Stimulated activated CD8-positive, alpha-beta memory T cell treated with anti-CD3 and anti-CD28 coated beads, Interleukin-15, amount 100 ng/mL, for 1 hour (primary cell): ENCODE measurements around the gene PTPRN.
"Not testable (repeated sequence)": the region's sequence is repeated elsewhere in the genome, so short reads cannot be mapped to it uniquely, and the experiment has no call there.

ENCODE experiments used
- DNase-seq: peaks from one replicate; pipeline ENCODE4 v3.0.0-alpha.2; 2020; ENCODE audit warnings: low read depth

The PTPRN gene

DNA sequence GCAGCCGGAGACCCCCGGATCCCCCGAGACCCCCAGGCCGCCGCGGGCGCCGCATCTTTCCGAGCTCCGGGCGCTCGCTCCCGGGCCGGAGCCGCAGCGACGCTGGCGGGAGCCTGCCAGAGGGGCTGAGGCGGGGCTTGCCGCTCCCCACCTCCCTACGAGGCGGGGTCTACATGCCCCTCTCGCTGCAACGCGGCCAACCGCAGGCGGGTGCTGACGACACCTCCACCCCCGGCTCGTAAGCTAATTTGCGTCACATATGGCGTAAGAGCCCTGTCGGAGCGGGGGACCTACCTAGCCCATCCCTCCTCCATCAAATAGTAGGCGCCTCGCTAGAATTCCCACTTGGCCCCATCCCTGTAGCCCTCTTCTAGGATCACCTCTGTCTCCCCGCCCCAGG, at the start of gene PTPRN:
Gene PTPRN, minus strand, starts transcription at position 124 of the 400 bp plus-strand sequence. Its CDS starts 69 bp downstream, at position 55.
- DNase-seq: no peak

DNA sequence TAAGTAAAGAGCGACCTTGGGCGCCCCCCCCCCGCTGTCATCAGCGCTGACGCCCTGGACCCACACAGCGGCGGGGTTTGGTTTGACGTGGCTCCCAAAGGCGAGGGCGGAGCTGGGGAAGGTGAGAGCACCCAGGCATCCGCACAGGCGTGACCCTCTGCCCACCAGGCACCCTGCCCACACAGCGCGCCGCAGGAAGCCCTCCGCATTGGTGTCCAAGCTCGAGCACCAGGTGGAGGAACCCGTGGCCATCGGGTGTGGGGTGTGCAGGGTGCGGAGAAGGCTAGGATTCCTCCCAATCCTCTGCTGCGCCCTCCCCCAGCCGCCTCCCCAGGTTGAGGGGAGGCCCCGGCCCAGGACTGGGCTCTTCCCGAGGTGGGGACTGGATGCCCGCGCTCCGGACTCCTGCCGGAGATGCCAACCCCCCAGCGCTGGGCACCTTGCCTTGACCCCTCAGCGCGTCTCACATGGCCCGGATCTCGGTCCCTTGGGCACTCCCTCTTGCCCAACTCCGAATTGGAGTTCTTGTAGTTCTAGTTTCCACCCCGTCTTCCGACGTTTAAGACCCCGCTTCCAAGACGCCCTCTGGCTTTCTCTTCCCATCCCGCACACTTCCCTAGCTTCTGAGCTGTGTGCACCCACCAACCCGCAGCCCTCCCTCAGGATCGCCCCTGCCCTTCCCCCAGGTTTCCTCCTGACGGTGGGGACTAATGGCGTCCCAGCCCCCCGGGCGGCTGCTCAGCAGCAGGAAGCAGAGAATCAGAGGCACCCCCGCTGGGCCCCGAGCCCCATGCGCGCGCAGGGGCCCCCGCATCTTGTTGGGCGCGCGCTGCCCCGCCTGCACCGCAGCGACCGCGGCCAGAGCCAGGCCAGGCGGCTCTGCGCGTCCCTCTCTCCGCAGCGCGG, 49.2 kb upstream of the PTPRN start:
- DNase-seq: no peak

DNA sequence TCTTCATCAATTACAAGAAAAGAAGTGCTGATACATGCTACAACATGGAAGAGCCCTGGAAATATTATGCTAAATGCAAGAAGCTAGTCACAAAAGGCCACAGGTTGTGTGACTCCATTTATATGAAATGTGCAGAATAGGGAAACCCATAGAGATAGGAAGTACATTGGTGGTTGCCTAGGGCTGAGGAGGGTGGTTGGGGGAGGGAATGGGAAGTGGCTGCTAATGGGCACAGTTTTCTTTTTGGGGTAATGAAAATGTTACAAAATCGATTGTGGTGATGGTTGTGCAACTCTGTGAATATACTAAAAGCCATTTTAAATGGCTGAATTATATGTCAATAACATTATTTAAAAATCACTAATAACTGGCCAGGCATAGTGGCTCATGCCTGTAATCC, 47.6 kb upstream of the PTPRN start:
- no peak for DNase-seq

DNA sequence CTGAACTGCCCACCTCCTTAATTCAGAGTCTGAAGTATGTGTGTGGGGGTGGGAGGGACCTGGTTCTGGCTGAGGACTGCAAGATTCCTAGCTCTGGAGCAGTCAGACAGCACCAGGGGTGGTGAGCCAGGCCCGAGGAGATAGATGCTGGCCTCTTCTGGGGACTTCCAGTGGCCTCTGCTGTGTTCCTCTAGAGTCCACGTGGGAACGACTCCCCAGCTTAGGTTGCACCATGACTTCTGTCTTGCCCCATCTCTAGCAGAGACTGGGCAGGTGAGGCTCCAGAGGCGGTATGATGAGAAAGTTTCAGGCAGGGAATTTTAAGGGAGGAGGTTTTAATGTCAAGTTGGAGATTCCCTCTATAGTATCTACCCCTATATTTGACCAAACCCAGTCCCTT, 45.4 kb upstream of the PTPRN start:
- DNase-seq: no peak

DNA sequence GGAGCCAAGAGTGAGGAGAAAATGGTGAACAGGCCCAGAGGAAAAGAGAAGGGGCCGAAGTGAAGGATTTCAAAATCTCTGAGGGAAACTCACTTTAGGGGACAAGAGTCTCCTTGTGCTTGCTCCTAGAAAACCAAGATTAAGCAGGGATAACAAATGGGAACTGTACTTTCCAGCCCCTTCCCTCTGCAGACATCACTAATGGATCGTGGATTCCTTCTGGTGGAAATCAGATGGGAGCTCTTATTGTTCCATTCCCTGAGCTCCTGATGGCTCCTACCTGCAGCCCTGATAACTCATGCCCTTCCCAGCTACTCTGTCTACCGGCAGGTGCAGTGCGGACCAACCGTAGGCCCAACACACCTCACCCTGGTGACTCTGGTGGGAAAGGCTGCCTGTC, 43.9 kb upstream of the PTPRN start:
- DNase-seq: no peak

DNA sequence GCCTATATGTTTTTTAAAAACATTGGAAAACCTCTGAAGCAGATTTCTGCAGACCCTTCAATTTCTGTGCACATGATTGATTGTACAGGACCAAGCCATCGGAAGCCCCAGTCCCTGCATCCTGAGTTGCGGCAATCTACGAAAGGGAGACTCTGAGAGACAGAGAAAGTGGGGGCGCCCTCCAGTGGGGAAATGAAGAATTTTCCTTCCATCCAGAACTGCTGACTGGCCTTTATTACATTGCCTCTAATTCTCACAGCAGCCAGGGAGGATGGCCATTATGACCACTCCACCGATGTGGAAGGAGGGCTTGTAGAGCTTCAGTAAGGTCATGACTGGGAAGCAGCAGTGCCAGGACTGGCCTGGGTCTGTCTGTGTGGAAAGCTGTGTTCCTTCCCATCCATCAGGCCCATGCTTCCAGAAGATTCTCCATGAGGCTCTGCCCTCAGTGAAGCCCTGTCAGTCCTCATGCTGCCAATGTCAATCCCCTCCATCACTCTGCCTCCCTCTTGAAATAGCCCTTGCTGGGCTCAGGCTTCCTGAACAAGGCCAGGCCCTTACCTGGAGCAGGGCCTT, 43.3 kb upstream of the PTPRN start:
- peak; percentile 41 for DNase-seq

DNA sequence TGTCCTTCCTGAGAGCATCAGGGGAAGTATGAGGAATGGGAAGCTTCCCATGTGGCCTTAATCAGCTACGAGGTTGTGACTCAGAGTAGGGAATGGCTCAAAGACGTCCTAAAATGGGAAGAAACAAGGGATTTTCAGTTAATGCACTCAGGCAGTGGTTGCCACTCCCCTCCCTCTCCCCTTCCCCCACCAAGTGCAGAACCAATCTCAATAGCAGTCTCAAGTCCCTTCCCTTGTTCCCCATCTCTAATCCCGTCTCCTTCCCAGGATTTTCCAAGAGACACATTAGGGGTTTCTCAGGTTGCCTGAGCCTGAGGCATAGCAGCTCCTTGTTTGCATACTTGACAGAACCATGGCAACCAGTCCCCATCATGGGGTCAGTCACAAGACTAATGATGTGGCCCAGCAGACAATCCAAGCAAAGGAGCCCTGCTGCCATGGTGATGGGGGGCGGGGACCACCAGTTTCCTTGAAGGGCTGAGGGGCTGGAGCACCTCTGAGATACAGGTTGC, 41.6 kb upstream of the PTPRN start:
- no peak for DNase-seq

DNA sequence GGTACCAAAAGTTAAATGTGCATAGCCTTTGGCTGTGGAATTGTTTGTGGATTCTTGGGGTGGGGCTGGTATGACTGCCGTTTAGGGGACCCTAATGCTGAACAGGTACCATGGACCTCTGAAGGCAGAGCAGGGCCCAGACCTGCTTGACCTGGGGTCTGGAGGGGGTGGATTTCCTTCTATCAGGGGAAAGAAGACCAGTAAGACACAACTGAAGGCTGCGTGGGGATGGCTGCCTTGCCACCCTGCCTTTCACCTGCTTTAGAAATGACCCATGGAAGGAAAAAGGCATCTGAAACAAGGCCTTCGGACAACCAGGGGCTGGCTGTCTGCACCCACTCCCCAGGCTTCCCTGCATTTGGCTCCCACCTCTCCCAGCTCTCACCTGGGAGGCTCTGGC, 41.0 kb upstream of the PTPRN start:
- DNase-seq: no peak

DNA sequence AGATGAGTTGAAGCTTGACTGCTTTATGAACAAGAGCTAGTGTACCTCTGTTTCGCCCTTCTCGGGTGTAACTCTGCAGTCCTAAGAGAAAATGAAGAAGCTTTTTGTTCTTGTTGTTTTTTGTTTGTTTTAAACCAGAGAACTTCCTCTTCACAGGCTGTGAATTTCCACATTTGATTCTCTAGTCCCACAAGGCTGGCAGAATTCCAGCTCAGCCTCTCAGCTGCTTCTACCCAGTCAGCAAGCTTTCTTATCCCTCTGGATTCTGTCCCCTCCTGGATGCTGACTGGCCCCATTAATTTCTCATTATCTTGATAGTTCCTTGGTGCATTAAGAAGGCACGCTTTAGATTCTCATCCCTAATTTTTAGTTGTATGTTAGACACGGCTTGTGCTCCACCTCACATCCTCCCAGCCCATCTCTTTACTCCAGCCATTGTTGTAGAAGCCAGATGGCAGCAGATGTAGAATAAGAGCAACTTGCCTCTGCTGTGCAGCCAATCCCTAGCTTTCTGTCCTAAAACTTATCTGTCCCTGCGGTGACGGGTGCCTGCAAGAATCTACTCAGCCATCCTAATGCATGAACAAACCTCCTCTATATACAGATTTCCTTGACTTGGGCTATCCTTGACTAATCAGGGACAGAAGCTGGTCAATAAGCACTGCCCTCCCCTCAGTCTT, 35.7 kb upstream of the PTPRN start:
- DNase-seq: no peak

DNA sequence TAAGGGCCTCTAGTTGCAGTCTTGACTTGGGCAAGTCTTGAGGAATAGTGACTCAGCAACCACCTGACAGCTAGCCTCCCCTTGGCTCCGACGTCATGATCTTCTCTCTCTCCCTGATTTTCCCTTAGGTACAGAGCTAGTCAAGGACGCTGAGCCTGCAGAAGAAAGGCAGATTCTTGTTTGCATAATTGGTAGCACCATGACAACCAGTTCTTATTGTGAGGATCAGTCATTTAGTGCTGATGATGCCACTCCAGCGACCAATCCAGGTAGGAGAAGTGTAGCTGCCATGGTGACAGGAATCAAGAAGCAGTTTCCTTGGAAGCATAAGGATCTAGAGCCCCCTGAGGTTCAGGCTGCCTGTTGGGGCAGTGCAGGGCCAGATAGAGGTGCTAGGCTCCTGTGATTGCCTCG, 26.2 kb upstream of the PTPRN start:
- DNase-seq: no peak

DNA sequence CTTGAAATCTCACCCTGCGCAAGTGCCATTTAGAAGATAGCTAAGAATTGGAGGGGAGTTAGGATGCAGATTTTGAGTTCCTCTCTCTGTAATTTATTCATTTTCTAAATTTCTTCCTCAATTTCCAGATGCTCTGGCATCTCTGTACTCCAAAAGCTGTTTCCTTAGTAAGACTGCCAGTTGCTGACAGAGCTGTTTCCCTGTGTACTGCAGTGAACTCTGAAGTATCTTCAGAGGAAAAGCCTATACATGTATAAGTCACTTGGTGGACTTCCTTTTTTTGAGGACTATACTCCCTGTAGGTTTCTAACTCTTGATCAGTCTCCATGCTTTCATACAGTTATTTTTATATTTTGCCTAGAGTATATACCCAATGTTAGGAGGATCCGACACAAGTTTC, 24.9 kb upstream of the PTPRN start:
- DNase-seq: no peak

DNA sequence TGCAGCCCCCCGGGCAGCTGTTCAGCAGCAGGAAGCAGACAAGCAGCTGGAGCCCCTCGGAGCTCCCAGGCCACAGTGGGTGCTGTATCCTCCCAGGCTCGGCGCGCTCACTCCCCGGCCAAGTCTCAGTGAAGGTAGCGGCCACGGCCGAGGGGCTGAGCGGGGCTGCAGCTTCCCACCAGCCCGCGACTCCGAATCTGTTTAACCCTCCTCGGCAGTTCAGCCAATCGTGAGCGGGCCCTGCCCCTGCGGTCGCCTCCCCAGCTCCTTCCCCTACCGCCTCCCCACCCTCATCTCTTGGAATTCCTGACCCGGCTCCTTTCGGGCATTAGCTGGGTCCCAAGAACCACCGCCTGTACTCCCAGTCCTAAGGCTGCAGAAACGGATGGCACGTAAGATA, 23.3 kb upstream of the PTPRN start, which contains the start of gene RESP18:
Gene RESP18, minus strand, starts transcription at position 203 of the 400 bp plus-strand sequence.
- no peak for DNase-seq

DNA sequence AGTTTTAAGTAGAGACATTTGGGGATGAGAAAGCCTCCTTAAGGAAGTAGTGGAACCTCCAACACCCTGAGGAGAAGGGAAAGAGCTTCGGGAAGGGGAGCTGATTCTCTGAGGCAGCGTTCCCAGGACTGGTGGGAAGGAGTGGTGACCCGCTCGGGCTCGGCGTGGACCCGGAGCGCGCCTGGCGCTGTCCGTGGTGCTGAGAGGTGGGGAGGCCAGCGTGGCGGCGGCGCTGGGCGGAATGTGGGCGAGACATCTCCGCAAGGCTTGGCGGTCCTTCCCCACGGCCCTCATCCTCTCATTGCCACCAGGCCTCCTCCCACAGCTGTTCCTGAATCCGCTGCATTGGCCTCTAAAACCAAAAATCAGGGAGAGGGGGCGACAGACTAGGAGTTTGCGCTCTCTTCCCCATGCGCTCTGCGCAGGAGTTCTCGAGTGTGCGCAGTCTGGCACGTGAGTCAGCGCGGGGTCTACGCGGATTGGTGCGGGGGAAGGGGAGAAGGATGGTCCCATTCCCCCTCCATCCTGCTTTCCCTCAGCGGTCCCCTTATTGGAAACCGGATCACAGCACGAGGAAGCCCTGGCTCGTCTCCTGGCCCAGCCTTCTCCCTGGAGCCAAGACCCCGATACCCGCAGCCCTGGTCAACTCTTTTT, 22.5 kb upstream of the PTPRN start:
- no peak for DNase-seq

DNA sequence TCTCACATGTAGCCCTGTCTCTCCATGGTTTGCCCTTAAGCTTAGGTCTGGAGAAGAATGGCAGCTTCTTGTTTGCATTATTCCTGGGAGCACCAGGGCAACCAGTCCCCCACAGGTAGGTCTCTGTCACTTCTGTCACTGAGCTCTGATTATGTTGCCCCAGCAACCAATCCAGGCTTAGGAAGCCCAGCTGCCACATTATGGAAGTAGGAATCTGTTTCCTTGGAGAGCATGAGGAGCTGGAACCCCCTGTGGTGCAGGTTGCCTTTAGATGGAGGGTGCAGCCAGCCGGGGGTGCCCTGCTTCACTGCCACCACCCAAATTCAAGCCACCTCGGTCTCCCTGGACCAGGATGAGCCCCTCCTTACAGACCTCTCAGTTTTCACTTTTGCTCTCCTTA, 18.5 kb upstream of the PTPRN start:
- DNase-seq: no peak

DNA sequence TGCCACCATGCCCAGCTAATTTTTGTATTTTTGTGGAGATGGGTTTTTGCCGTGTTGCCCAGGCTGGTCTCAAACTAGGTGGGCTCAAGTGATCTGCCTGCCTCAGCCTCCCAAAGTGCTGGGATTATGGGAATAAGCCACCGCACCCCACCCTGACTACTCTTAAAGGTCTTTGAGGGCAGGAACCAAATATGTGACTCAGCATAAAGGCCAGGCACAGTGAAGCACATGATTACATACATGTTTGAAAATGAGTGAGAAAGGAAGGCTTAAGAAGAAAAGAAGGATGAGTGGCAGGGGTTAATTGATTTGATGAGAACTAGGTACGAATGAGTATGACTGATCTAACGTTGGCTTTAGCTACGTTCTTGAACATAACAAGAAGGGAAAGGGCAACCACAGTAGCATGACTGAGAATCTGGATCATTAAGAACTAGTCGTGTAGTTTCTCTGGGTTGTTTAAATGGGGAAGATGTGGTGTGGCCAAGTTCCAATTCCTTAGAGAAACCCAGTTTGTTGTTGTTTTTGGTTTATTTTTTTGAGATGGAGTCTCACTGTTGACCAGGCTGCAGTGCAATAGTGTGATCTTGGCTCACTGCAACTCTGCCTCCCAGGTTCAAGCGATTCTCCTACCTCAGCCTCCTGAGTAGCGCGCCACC, 16.6 kb upstream of the PTPRN start:
- DNase-seq: no peak

DNA sequence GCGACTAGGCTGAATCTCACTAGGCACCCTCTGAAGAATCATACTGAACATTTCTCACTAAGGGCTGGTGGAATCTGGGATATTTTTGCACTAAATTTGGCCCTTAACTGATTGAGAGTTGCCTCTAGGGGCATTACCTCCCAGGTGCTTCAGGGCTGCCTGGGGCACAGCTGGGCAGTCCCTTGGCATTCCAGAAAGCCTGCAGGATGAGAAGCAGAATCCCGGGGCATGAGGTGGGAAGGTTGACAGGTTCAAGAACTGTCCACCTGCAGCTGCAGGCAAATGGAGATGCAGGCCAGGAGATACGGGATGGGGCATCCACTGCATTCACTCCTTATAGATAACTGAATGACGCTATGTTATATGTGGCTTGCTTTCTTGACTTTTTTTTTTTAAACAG, 15.9 kb upstream of the PTPRN start:
- DNase-seq: no peak

DNA sequence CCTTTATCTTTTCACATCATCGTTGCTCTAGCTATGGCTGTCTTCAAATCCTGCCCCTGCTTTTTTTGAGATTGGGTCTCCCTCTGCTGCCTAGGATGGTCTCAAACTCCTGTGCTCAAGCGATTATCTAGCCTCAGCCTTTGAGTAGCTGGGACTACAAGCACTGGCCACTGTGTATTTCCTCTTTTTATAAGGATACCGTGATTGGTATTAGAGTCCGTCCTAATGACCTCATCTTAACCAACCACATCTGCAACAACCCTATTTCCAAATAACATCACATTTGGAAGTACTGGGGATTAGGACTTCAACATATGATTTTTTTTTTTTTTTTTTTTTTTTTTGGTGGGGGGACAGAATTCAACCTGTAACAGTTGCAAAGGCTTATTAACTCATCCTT, 14.2 kb upstream of the PTPRN start:
- no peak for DNase-seq

DNA sequence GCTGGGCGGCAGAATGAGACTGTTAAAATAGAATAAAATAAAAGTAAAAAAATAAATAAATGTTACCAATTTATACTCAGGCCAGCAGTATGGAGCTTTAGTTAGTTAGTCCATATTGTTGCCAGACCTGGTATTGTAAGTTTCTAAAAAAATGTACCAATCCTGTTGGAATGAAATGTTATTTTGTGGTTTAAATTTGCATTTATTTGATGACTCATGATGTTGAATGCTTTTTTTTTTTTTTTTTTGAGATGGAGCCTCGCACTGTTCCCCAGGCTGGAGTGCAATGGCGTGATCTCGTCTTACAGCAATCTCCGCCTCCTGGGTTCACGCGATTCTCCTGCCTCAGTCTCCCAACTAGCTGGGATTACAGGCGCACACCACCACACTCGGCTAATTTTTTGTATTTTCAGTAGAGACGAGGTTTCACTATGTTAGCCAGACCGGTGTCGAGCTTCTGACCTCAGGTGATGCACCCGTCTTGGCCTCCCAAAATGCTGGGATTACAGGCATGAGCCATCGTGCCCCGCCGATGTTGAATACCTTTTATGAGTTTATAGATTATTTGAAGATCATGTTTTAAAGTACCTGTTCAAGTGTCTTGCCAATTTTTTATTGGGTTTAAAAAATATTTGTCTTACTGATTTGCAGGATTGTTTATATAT, 5.7 kb upstream of the PTPRN start:
- DNase-seq: no peak

DNA sequence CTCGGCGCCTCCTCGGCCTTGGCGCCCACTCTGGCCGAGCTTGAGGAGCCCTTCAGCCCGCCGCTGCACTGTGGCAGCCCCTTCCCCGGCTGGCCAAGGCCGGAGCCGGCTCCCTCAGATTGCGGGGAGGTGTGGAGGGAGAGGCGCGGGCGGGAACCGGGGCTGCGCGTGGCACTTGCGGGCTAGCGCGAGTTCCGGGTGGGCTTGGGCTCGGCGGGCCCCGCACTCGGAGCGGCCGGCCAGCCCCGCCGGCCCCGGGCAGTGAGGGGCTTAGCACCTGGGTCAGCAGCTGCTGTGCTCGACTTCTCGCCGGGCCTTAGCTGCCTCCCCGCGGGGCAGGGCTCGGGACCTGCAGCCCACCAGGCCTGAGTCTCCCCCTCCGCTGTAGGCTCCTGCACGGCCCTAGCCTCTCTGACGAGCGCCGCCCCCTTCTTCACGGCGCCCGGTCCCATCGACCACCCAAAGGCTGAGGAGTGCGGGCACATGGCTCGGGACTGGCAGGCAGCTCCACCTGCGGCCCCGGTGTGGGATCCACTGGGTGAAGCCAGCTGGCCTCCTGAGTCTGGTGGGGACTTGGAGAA, 3.6 kb upstream of the PTPRN start:
- not testable (repeated sequence) for DNase-seq

DNA sequence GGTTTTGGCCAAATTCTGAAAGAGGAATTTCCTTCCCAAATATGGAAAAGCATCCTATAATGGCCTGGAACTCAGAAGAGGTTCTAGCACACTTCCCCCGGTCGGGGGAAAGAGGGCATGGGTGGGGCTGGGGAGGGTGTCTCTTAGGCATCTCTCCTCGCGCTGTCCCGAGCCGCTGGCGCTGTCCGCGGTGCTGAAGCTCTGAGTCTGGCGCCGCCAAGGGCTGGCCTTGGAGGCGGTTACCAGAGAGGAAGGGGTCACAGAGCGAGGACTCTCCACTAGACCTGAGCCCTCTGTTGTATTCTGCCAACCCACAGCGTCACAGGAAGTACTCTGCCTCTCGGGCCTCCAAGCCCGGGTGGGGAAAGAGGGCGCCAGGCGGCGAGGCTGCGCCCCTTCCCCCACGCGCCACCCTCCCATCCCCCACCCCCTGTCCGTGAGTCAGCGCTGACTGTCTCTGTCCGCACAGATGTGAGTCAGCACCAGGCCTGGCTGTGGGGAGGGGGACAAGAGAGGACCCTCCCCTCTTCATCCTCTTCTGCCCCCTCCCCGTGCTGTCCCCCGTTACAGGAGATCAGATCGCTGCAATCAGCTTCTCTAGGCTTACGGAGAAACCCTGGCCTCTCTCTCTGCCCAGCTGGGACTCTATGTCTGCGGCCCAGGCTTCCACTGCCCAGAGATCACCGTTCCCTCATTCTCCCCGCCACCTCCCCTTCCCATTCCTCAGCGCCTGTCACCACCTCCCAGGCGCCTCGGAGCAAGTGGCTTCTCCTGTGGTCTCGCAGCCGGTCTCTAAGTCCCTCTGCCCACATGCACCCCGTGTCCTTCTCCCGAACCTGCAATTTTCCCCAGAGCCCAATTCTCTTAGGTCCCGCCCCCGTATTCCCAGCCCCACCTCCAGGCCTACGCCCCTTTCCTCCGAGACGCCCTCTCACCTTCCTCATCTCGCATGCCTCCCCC, 779 bp downstream of the PTPRN start:
- peak; percentile 31 for DNase-seq
